NCI-H187 (cell line): ENCODE results near the gene ASTN2.

Source experiments
- DNase-seq, 2 experiments: peaks; one replicate each; lab custom pipeline; 2025; lab: John Stamatoyannopoulos, UW

ASTN2 gene

DNA sequence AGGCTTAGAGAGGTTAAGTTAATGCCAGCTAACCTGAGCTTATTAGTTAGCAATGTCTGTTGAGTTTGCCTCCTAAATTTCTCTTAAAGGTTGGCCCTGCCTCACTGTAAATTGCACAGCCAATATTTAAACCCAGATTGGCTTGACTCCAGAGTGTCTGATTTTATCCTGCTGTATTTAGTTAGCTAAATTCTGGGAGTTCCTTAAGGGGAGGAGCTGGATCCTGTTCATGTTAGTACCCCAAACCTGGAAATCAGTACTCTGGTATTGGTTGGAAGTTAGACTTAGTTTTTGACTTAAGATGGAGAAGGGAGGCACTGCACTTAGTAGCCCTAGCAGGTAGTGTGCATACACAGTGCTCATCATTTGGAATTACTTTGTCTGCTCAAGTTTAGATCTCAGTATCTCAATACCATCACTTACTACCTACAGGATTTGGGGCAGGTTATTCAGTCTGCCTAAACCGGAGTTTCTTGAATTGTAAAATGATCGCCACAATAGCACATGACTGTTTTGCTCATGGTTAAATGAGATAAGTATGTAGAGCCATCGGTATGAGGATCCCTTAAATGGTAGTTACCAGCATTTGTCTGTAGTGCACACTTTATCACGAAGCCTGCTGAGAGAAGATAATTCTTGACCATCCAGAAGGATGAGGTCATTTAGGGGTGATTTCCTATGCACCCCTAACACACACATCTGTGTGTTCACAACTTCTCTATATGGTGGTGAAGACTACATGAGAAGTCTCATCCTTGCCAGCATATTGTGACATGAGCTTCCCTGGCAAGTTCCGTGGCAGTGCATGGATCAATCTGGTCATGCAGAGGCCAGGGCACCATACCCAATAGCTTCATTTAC, 992.5 kb downstream of the ASTN2 start:
- DNase-seq = no peak

DNA sequence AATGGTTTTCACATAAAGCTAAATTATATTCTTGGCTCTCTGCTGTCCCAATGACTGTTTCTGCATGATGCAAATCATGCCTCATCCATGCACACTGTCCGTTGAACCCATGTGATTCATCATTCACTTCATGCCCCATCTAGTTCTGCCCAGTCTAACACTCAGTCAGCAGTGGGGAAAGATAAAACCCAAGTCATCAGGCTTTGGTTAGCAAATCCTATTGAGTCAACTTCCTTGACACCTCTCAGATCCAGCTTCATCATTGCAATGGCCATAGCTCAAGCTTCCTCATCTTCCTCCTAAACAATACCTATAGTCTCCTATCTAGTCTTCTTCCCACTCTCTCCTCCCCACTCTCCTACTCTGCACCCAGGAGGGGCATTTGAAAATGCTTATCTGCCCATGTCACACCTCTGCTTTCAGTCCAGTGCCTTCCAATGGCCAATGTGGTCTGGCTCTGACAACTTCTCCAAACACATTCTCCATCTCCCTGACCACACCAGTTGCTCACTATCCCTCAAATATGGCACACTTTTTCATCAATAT, 993.8 kb downstream of the ASTN2 start:
- no peak for DNase-seq

DNA sequence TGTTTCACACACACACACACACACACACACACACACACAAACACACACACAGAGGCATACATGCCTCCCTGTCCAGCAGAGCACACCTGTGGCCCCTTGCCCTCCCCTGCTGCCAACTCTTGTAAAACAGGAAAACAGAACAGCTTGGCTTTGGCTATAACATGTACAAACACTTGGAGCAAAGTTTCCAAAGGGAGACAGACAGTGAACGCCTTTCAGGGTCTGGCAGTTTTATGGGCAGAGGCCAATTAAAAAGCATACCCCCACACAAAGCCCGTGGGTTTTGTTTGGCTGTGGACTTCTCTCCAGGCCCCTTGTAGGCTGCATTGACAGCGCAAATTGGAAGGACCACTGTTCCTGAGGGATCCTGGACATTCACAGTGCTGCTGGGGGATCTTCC, 995.7 kb downstream of the ASTN2 start:
- no peak for DNase-seq

DNA sequence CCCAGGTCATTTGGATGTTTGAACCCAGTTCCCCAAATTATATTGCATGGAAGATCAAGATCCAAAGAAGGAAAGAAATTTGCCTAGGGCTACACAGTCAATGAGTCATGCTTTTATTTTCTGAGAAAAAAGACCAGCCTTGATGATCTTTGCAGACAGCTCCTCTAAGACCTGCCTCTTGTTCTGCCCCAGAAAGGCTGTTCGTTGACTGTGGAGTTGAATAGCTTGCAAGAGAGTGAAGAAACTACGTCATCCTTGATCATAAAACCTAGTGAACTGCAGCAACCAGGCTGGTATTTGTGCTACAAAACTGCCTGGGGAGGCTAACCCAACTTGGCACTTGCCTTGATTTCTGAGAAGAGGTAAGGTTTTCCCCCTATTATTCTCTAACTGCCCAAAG, 997.4 kb downstream of the ASTN2 start:
- DNase-seq = no peak

DNA sequence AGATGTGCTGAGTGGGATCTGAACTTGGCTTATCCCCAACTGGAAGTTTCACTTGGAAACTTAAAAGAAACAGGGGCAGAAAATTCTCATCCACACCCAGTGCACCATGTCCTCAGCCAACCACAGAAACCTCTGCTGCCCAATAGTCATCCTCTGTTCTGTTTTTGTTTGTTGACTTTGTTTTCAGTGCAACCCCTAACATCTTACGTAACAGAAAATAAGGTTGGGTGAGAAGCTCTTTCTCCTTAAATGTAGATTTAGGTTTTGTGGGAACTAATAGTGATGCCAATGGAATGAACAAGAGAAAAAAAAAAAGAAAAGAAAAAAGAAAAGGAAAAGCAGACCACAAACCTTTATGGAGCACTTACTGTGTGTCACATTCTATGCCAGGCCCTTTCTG, 998.4 kb downstream of the ASTN2 start:
- DNase-seq = no peak

DNA sequence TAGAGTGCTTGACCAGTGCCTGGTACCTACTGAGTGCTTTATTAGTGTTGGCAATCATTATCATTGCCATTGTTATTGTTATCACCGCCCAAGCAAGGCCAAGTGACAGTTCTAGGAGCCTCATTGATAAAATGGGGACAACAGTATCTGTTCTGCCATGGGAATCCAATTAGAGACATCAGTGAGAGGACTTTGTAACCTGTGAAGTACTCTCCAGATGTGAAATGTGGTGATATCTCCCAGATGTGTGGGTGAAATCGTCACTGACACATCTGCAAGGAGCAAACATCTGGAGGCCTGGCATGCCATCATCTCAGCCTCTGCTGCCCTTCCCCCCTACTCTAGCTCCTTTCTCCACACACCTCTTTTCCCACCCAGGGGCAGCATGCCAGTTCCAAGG, 1000.5 kb downstream of the ASTN2 start:
- no peak for DNase-seq

DNA sequence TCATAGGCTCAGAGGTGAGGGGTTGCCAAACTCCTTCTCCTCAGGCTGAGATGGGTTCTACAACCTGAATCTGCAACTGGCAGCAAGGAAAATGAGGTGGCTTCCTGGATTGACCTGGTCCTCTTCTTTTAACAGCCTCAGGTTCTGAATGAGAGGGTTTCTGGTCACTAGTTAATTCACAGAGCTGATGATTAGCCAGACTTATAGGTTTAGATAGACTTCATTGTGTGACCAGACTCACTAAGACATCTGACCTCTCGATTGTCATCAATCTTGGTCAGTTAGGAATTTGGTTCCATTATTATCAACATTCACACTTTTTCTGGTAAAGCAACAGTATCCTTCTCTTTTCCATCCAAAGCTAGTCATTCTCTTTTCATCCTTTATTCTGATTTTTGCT, 1003.4 kb downstream of the ASTN2 start:
- DNase-seq = no peak

DNA sequence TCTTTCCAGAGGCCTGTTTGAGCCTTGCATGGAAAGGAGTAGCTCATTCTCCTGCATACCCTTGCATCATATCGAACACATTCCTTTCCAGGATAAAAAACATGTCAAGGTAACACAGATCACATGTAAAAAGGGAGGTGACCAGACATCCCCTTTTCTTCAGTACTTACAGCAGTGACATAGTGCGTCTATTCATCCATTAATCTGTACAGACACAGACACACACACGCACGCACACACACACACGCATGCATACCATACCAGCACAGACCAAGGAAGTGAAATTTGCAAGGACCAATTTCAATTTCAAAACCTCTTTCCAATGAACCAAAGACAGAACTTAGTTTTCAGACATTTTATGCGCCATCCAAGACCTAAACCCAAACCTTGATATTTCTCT, 1005.2 kb downstream of the ASTN2 start:
- no peak for DNase-seq

DNA sequence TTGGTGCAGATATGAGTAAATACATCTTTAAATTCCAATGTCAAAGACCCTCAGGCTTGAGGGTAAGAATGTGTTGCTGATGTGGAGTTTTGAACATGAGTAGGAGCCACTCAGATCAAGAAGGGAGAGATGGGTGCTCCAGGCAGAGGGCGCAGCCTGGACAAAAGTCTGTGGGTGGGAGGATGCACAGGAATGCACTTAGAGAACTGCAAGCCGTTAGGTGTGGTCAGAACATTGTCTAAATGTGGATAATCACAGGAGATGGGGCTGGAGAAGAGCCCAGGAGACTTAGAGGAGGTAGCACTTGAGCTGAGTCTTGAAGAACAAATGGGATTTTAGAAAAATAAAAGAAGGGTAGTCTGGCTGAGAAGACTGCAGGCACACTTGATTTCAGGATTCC, 1005.7 kb downstream of the ASTN2 start:
- DNase-seq = no peak

DNA sequence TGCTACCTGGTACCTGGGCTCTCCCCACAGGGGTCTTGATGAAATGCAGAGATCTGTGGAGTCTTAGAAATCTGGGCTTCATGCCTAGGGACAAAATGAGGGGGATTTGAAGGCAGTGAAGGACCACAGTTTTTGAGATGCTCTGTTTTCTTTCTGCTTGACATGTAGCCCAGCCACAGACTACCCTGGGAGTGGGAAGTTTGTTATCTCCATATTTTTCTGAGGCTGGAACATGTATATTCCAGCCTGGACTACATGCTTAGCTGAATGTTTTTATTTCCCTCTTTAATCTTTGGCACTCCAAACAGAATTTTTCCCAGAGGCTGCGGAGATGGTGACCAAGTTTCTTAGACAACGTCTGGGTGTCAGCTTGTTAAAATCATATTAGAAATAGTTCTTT, 1008.4 kb downstream of the ASTN2 start:
- DNase-seq = no peak

DNA sequence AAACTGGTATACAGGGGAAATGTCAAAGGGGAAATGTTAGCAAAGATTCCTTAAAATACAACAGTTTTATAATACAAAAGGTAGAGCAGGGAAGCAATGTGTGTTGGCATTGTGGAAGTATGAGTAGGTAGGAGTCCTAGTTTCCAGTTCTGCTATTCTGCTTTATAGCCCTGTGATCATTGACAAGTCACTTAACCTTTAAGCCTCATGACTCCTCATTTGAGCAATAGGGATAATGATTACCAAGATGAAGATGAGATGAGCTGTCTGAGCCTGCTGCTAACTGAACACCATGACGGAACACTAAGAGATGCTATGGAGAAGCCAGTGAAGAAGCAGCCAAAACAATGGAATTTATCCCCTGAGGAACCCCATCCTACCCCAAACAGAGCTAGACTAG, 1009.5 kb downstream of the ASTN2 start:
- DNase-seq = no peak

DNA sequence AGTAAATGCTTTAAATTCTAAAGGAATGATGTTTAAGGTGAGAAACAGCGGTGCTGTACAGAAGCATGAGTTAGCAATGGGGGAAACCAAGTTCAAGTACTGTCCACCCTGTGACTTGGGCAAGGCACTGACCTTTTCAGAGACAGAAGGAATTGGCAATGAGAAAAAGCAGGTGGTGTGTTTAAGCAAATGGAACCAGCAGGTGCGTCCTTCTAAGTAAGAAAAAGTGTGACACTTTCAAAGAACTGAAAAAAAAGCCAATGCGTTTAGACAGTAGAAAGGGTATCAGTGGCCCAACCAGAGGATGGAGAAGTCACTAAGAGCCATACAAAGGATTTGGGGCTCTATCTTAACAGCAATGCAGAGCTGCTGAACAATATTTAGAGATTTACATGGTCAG, 1010.6 kb downstream of the ASTN2 start:
- DNase-seq = no peak

DNA sequence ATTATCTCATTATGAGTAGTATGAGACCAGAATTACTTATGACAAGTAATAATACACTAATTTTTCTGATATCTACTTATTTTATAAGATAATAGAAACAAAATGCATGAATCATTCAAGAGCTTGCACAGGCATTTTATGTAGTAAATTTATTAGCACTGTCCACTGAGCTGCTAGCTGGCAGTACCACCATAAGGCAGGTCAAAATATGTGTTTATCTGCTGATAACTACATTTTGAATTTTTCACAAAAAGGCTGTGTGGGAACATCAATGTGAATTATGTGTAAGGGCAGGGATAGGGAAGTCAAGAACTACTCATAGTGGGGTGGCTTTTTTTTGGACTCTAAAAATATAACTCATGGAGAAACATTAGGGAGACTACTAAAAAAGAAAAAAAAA, 1011.7 kb downstream of the ASTN2 start:
- DNase-seq = no peak

DNA sequence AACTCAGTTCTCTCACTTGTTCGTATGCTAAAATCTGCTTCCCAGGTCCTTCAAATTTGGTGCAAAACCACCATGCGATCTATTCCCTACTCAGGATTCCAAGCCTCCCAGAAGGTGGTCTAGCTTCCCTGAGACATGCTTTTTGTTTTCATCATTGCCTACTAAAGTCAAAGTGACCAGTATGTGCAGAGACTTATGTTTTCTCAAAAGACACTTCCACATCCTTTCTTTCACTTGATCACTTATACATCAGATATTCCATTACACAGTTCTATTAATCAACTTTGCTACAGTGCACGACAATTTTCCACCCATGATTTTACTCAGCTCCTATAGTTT, 1019.2 kb downstream of the ASTN2 start:
- no peak for DNase-seq

DNA sequence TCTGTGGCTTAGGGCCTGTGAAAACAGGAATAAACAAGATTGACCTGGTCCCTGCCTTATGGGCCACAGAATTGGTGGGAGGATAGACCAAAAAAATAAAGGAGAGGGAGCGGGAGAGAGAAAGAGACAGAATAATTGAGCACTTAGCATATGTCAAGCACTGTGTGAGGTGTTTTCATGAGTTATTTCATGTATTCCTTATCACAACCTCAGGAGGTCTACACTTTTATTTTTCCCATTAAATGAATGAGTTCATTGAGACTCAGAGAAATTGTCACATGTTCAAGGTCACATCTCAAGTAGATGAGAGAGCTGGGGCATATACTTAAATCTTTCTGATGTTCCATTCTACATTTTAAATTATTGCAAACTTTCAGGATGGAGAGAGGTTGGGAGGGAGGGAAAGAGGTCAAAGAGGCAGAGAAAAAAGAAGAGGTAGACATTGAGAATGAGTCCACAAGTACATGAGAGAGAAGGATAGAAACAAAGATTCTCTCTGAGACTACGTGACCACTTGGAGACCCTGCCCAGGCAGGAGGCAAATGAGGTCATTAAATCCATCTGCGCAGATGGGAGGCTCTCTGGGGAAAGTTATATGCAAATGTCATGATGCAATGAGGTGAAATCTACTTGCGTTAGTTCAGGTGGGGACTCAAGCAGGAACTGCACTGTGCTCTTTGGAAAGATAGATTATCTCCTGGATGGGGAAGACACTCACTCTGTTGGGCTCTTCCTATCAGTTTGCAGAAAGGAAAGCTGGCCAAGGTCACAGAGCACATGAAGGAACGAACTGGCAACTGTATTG, 1019.8 kb downstream of the ASTN2 start:
- no peak for DNase-seq

DNA sequence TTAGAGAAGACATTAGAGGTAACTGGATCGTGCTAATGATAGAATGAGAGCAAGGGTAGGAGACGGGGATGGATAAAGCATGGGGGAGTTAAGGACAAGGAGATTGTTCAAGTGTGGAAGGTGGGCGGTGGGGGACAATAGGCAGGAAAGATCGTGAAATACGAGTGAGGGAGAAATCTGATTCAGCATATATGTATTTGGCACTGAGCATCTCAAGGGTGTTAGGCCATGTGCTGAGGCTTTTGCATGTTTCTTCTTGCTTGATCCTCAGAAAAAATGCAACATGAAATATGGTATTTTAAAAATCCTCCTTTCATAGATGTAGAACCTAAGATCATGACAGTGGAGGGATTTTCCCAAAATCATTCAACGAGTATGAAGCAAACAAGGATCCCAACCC, 1020.8 kb downstream of the ASTN2 start:
- no peak for DNase-seq

DNA sequence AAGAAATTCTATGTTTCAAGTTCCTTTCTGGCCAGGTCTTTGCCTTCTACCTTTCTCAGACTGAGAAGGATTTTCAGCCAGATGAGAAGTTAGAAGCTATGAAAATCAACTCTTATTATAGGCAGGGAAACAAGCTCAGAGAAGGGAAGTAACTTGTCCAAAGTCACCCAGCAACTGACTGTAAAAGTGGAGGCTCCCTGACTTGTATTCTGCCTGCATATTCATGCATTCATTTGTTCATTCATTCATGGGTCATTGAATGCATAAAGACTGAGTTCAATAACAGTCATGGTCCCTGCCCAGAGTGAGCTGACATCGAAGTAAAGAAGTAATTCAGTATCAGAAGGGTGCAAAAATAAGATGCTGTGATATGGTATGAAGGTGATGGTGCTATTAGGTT, 1021.7 kb downstream of the ASTN2 start:
- DNase-seq = no peak

DNA sequence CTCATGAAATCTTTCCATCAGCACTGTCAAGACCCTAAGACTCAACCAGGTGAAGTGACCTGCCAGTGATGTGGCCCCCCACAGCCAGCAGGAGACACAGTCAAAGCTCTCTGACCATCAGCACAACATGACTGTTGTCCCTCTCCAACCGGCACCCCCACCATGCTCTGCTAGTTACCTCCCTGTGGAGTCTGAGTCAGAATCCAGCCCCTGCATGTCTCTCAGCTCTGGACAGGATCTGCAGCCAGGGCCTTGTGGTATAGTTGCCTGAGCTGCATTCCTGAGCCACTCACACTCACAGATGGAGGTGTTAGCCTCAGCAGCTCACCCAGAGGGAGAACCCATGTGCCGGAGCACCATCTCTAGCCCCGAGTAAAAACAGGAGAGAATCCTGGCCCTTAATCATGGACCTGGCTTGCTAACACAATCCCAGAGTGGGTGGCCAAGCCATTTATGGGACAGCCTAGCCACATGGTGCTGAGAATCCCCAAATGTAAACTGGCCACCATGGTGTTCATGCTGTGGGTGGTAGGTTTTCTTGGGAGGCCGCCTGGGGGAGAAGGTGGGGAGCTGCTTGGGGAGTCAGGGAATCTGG, 1023.5 kb downstream of the ASTN2 start:
- DNase-seq = no peak

DNA sequence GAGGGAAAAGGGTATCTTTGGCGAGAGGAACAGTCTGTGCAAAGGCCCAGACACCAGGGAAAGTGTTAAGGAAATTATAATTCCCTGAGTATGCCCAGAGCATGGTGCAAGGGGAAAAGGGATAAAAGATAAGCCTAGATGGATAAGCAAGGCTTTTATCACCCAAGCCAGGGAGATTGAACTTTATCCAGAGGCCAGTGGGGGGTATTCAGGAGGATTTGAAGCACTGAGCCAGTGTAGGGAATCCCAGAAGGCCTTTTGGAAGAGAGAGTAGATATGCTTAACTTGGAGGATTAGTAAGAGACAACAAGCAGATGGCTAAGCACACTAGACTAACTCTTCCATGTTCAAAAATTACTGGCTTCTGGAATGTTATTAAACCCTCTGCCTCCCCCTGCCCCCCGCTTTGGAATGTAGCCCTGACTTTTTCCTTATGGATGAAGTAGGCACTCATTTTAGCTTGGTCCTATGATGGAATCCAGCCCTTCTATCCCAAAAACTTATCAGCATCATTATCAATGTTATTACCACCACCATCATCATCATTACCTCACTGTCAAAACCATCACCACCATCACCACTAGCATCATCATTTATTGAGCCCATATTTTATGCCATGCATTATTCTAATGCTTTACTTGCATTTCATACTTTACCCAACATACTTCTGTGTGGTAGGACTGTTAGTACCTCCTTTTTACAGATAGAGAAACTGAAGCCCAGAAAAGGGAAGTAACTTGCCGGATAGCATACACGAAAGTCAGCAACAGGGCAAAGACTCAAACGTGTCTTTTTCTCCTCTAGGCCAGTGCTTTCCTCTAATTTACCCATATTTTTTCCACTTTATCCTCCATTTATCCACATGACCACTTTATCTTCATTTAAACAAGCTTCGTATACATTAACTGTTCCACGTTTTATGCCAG, 1024.3 kb downstream of the ASTN2 start:
- no peak for DNase-seq

DNA sequence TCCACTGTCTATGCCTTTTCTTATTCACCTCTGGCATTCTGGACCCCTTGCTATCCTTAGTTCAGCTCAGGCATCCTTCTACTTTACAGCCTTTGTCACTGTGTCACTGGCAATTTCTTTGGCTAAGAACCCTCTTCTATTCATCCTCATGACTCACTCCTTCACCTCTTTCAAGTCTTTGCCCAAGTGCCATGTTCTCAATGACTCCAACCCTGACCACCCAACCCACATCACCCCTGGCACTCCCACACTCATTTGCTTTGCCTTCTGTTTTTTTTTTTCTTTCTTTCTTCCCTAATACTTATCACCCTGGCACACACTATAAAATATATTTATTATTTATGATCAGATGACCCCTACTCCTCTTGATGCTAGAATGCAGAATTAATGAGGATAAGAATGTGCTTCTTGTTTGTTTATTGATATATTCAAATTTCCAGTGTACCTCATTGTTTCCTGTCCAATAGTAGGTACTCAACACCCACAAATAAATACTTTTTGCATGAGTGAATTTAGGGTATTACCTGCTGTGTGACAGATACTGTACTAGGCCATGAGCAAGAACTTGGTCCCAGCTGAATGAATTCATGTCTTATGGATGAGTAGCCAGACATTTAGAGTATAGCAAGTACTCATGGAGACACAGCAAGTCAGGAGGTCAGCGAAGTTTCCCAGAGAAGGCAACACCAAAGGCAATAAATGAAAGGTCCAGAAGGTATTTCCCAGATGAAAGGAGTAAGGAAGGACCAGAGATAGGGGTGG, 1025.1 kb downstream of the ASTN2 start:
- DNase-seq = no peak
